GM12892 (cell line): ENCODE measurements around the gene TMED4.
A peak's percentile ranks its signal among the peaks of the same experiment; 100 is the strongest.
"Not testable (repeated sequence)": the region's sequence is repeated elsewhere in the genome, so short reads cannot be mapped to it uniquely, and the experiment has no call there.

Experiments
- DNase-seq: peaks from one replicate; pipeline ENCODE4 v3.0.0; 2011; ENCODE audit not compliant: insufficient read length
- FAIRE-seq: peaks from 2 replicates; lab custom pipeline; 2011; peaks lifted over from hg19 to GRCh38; lab: Jason Lieb, UNC
- POLR2A ChIP-seq: IDR thresholded peaks from 2 replicates; pipeline ENCODE4 v1.6.1; 2011; ENCODE audit warnings: low read depth, low read length, control low read depth
- POLR2AphosphoS5 ChIP-seq: IDR thresholded peaks from 2 replicates; pipeline ENCODE4 v1.6.1; 2011; ENCODE audit warnings: low read depth, low read length, control low read depth
- TAF1 ChIP-seq: IDR thresholded peaks from 2 replicates; pipeline ENCODE4 v1.6.1; 2011; ENCODE audit warnings: low read depth, mild to moderate bottlenecking, control low read depth, low read length, borderline replicate concordance

Gene TMED4

DNA sequence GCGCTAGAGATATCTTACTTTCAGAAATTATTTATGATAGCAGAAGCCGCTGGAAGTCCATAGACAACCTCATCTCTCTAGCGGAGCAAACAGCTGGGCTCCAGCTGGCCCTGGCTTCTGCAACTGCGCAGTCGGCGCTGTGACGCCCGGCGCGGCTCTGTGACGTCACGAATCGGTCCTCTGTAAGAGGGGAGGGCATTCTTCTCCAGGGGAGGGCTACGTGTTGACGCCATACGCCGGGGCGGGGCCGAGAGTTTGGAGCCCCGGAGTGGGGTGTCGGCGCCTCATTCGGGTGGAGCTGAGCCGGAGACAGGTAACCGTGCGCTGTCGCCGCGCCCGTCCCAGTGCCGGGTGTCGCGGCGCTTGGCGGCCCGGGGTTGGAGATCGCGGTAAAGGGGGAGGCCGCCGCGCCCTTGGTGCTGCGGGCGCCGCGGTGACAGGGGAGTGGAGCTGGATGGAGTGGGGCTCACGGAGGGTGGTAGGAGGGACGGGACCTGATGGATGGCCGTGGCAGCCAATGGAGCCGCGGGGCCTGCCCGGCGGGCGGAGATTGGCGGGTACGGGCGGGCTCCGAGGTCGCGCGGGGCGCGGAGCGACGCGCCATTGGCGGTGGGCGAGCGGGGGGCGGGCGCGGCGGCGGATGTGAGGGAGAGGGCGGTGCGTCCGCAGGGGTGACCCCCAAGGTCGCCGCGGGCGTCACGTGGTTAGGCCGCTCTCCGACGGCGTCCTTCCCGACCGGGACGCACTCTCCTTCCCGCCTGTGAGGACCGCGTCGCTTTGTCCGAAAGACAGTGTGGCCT is 24.5 kb upstream of the TMED4 start, which contains the start of gene OGDH:
Gene OGDH, plus strand, starts transcription at position 287 of the 800 bp plus-strand sequence. CDS start 17,717 bp downstream, outside the sequence.
- TF ChIP-seq TAF1 (peak; percentile 40; the same call in 1 of the 2 replicates), POLR2AphosphoS5 (peak; percentile 91), POLR2A (peak; percentile 92)
- peak; percentile 99 for FAIRE-seq

DNA sequence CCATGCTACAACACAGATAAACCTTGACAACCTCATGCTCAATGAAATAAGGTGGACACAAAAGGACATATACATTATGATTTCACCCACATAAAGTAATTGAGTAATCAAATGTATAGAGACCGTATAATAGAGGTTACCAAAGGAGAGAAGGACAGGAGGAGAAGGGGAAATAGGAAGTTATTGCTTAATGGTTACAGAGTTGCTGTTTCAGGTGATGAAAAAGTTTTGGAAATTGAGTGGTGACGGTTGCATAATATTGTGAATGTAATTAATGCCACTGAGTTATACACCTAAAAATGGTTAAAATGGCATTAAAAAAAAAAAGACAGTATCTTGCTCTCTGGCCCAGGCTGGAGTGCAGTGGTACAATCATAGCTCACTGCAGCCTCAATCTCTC is 22.9 kb upstream of the TMED4 start:
- FAIRE-seq (no peak), DNase-seq (no peak)
- TF ChIP-seq POLR2A (no peak), TAF1 (no peak), POLR2AphosphoS5 (no peak)

More for the DNA sequence above, 24.5 kb upstream of the TMED4 start, which contains the start of gene OGDH:
- peak; percentile 96 for DNase-seq

DNA sequence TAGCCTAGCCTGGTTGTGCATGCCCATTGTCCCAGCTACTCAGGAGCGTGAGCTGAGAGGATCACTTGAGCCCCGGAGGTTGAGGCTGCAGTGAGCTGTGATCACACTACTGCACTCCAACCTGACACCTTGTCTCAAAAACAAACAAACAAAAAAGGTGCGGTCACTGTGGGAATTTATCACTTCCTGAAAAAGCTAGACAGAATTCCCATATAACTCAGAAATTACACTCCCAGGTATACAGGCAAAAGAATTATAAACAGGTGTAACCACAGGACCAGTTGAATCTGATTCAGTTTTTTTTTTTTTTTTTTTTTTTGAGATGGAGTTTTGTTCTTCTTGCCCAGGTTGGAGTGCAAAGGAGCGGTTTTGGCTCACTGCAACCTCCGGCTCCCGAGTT is 21.2 kb upstream of the TMED4 start:
- no peak for FAIRE-seq
- no peak for DNase-seq
- TF ChIP-seq POLR2AphosphoS5 (no peak), POLR2A (no peak), TAF1 (no peak)

DNA sequence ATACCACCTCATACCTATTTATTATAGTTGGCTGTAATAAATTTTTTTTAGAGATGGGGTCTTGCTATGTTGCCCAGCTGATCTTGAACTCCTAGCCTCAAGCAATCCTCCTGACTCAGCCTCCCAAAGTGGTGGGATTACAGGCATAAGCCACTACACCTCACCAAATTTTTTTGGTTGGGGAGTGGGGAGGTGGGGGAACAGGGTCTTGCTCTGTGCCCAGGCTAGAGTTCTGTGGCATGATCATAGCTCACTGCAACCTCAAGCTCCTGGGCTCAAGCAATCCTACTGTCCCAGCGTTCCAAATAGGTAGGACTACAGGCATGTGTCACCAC is 20.5 kb upstream of the TMED4 start:
- FAIRE-seq (no peak), DNase-seq (no peak)
- TF ChIP-seq POLR2AphosphoS5 (no peak), POLR2A (no peak), TAF1 (no peak)

DNA sequence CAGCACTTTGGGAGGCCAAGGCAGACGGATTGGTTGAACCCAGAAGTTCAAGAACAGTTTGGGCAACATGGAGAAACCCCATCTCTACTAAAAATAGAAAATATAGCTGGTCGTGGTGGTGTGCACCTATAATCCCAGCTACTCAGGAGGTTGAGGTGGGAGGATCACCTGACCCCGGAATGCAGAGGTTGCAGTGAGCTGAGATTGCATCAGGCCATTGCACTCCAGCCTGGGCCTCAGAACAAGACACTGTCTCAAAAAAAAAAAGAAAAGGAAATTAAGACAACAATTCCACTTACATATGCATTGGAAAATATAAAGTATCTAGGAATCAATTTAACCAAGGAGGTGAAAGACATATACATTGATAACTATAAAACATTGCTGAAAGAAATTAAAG is 17.2 kb upstream of the TMED4 start:
- TF ChIP-seq POLR2A (no peak), TAF1 (no peak), POLR2AphosphoS5 (no peak)
- no peak for DNase-seq
- no peak for FAIRE-seq

DNA sequence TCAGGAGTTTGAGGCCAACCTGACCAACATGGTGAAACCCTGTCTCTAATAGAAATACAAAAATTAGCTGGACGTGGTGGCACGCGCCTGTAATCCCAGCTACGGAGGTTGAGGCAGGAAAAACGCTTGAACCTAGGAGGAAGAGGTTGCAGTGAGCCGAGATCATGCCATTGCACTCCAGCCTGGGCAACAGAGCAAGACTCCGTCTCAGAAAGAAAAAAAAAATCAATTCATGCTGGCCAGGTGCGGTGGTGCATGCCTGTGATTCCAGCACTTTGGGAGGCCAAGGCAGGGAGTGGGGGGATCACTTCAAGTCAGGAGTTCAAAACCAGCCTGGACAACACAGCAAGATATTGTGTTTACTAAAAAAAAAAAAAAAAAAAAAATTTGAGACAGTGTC is 15.2 kb upstream of the TMED4 start:
- DNase-seq, FAIRE-seq: not testable (repeated sequence)

DNA sequence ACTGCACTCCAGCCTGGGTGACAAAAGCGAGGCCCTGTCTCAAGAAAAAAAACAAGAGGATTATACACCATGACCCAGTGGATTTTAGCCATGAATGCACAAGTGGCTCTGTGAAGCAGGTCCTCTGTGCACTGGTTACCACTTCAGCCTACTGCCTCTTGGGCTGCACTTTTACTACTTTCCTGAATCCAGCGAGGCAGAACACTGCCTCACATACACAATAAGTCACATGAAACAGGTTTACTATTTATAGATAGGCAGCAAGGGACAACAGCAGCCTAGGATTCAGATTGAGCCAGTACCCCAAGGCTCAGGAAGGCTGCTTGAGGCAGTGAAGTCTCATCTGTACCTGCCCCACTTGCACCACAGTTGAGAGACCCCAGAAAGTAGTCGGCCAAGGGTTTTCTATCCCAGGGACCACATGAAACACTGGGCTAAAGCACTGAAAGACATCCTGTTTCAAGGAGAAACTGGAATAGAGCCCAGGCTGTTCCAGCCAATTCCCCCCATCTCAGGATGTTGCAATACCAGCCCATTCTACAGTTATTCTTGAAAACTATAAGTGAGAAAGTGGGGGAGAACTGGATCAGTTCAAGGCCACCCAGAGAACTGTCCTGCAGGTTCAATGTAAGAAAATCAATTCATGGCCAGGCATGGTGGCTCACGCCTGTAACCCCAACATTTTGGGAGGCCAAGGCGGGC is 14.1 kb upstream of the TMED4 start:
- DNase-seq (no peak), FAIRE-seq (no peak)
- TF ChIP-seq POLR2A (no peak), POLR2AphosphoS5 (no peak), TAF1 (no peak)

DNA sequence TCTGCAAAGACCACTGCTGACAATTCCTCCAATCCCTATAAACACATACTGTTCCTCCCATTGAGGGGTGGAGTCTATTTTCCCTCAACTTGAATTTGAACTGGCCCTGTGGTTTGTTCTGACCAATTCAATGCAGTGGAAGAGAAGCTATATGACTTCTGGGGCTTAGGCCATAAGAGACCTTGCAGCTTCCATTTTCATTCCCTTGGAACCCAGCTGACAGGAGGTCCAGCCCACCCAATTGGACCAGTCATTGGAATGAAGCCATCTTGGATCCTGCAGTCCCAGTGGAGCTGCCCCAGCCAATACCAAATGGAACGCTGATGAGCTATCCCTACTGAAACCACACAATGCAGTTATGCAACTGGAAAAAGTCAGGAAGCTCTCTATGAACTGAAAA is 8.9 kb upstream of the TMED4 start:
- FAIRE-seq, result no peak
- TF ChIP-seq POLR2AphosphoS5 (no peak), POLR2A (no peak), TAF1 (no peak)
- no peak for DNase-seq

DNA sequence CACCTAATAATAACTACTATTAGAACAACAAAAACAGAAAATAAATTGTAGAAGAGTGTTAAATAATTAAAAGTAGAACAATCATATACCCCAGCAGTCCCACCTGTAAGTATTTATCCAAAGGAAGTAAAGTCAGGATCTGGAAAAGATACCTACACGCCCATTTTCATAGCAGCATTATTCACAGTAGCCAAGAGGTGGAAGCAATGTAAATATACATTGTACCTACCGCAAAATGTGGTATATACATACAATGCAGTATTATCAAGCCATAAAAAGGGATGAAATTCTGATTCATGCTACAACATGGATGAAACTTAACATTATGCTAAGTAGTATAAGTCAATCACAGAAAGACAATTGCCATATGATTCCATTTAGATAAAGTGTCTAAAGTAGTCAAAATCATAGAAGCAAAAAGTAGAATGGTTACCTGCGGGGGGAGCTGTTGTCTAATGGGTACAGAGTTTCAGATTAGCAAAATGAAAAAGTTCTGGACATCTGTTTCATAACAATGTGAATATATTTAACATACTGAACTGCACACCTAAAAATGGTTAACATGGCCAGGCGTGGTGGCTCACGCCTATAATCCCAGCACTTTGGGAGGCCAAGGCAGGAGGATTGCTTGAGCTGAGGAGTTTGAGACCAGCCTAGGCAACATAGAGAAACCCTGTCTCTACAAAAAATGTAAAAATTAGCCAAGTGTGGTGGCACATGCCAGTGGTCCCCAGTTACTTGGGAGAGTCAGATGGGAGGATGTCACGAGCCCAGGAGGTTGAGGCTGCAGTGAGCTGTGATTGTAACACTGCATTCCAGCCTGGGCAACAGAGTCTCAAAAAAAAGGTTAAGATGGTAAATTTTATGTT is 6.0 kb upstream of the TMED4 start:
- FAIRE-seq (peak; percentile 74), DNase-seq (no peak)
- TF ChIP-seq POLR2AphosphoS5 (no peak), TAF1 (no peak), POLR2A (no peak)

DNA sequence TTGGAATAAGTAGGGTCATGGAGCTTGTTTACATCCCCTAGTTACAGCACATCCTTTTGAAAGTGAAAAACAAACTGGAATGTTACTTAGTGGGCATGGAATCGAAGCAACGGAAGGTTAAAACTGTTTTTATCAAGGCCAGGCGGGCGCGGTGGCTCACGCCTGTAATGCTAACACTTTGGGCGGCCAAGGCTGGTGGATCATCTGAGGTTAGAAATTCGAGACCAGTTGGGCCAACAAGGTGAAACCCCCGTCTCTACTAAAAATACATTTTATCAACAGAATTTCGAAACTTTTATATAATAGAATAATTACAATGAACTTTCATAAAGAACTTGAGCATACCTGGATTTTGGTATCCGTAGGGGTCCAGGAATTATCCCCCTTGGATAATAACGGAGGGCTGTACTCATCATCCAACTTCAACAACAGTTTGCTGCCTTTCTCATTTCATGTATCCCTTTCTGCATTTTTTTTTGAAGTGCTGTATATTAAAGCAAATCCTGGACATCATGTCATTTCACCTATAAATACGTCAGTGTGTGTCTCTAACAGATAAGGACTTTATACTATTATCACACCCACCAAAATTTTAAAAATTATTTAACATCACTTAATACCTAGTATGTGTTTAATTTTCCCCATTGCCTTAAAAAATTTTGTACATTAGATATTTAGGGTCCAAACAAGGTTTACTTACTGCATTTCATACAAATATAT is 1.3 kb upstream of the TMED4 start:
- DNase-seq, result no peak
- no peak for FAIRE-seq
- no peak for TF ChIP-seq POLR2AphosphoS5
- no peak for TF ChIP-seq POLR2A
- no peak for TF ChIP-seq TAF1

DNA sequence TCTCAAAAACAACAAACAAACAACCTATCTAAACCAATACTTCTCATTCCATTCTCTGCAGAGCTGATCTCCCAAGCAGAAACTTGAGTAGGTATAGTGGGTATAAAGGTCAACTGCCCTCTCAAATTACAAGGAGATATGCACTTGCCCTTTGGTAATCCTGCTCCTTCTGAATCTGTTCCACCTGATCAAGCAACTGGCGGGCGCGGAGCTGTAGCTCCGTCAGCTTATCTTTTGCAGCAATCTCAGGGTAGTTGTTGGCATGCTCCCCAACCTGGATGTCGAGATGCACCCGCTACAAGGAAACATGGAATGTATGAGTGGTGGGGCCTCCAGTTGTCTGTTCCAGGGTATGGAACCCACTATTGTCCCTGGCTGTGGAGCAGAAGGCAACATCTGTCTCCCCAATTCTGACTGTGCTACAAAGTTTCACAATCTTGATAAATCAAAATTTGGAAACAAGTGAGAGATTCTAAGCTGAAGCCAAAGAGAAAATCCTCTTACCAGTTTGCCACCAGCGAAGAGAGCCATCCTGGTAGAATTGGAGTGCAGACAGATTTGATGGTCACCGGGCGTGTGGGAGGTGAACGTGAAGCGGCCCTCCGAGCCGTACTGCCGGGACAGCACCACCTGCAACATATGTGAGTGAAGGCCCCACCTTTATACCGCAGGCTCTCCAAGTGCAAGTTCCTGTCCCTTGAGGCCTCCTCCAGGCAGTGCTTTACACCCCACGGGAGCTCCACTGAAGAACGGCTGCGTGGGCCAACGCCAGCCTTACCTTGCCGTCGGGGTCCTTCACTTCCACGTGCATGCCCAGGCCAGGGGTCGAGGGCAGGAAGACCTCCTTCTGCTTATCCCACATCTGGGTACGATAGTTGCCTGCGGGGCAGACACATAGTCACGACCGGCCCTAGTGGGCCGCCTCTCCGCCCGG is 819 bp downstream of the TMED4 start:
- peak; percentile 34 for DNase-seq
- peak; percentile 67 for FAIRE-seq
- no peak for TF ChIP-seq POLR2AphosphoS5
- TF ChIP-seq POLR2A, result no peak; the same call in 1 of the 2 replicates
- no peak for TF ChIP-seq TAF1
